GM12801 (cell line): ENCODE data around the gene RNASEH2A.

Source experiments
- CTCF ChIP-seq: IDR thresholded peaks from one replicate; pipeline ENCODE4 v1.5.1; 2011; ENCODE audit warnings: control low read depth; ENCODE audit not compliant: insufficient read length; ENCODE audit errors: extremely low read depth

The RNASEH2A gene

DNA sequence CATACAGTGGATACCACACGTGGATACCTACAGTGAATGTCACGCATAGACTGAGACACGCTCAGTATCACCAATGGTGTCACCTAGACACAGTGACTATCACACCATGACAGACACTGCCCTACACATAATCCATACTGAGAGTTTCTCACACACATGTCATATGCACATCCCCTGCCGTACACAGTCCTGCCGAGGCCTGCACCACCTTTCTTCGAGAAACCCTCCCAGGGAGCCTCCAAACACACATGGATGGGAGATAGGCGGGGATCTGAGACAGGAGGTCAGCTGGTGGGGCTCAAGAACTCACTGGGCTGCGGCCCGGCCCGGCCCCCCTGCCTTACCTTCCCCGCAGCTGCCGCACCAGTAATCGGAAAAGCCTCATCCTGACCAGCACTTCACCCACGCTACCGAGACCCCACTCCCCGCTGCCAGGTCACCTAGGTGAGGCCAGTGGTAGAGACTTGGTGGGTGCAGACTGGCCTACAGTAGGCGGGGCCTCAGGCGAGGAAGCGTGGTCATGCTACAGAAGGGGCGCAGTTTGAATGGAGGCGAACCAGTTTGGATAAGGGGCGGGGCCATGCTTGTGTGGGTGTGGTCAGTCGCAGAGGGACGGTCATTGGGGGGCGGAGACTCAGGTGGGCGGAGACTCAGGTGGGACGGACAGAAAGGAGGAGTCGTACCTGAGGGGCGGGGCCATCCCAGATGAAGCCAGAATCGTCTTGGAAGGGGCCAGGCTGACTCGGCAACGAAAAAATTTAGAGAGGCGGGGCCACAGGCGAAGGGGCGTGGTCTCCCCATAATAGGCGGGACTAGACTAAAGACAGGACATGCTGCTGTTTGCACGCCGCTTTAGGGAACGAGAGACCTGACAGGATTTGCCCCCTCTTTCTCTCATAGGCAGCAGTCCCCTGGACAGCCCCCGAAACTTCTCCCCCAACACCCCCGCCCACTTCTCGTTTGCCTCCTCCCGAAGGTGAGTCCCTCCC lies 34.0 kb downstream of the RNASEH2A start:
- no peak for TF ChIP-seq CTCF

DNA sequence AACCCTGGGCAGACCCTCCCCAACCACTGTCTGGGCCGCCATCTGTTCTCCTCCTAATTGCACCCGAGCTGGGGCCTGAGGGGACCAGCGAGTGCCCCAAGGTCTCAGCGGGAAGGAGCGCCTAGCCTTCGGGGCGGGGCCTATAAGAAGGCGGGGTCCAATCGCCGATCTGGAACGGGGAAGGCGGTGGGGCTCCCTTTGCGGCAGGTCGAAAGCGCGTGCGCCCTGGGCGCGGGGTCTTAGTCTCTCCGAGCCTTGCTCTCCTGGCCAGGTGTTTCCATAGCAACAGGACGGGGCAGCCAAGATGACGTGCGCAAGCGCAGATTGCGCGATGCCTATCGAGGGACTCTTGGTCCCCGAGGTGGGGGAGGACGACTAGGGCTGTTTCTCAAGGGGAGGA lies 34.7 kb downstream of the RNASEH2A start:
- TF ChIP-seq CTCF, result no peak

DNA sequence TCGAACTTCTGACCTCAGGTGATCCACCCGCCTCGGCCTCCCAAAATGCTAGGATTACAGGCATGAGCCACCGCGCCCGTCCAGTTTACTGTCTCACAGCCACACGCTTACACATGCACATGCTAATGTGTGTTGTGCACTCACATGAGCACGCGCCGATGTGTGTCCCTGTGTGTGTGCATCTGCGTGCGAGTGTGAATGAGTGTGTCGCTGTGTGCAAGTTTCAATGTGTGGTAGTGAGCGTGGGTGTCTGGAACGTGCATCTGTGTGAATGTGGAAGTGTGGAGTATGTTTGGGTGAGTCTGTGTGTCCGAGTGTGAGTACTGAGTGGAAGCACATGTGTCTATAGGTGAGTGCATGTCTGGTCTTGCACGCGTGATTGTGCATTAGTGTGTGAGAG lies 36.1 kb downstream of the RNASEH2A start:
- TF ChIP-seq CTCF, result no peak

DNA sequence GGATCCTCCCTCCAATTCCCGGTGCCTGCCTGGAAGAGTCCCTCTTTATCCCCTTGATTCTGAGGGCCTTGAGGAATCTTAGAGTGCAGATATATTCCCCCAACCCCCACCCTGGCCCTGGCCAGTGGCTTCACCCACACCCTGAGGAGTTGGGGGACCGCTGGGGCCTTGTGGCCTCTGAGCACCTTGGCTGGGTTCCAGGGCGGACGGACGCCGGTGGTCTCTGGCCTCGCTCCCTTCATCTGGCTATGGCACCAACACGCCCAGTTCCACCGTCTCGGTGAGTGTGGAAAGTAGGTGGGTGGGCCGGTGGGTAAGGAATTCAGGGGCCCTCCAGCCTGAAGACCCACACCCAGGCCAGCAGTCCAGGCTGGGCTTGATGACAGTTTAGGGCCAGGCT lies 36.9 kb downstream of the RNASEH2A start:
- no peak for TF ChIP-seq CTCF

DNA sequence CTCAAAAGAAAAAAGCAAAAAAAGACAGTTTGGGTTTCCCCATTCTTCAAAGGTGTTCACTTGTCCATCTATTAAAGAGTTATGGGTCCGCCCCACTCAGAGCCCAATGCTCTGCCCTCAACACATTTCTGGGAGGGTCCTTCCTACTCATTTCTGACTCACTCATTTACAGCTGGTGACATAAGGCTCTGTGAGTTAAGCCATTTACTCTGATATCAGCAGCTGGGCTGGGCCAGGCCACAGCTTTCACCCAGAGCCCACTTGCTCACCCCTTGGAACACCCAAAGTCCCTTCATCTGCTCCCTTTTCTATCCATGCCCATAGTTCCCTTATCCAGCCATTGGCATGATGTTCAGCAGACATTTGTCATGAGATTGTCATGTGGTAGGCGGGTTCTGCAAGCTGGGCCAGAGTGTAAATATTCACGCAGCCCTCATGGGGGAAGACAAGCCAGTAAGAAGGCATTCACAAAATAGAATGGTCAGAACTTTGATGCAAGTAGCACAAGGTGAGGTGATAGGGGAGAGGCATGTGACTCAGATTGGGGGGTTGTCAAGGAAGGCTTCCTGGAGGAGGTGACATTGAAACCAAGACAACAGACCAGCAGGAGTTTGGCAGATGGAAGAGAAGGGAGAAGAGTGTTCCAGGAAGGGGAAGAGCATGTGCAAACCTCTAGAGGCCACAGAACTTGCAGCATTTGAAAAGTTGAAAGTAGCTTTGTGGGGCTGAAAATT lies 37.8 kb downstream of the RNASEH2A start:
- no peak for TF ChIP-seq CTCF

GRCh38 chr19:12847159-12848139 lies 41.1 kb downstream of the RNASEH2A start:
- TF ChIP-seq CTCF, result peak; percentile 55
